Erythroblast (primary cell): ENCODE measurements around the gene PPFIA4.

ENCODE experiments used
- GATA1 ChIP-seq: IDR thresholded peaks from 2 replicates; pipeline ENCODE4 v1.6.1; 2011; ENCODE audit warnings: low read depth, mild to moderate bottlenecking, control low read depth, low read length, moderate library complexity
- POLR2A ChIP-seq: IDR thresholded peaks from 2 replicates; pipeline ENCODE4 v1.6.1; 2011; ENCODE audit warnings: mild to moderate bottlenecking, low read length

GRCh38 chr1:202989879-202990278 is 36.4 kb upstream of the PPFIA4 start:
- TF ChIP-seq POLR2A (no peak), GATA1 (no peak)
